IPS-18a (cell line): ENCODE results near the gene BPHL.
"Not testable (repeated sequence)": the region's sequence is repeated elsewhere in the genome, so short reads cannot be mapped to it uniquely, and the experiment has no call there.

Source experiments
- H3K27ac ChIP-seq: one replicate; pipeline ENCODE4 v1.5.1; 2013; ENCODE audit warnings: low read length
- H3K27me3 ChIP-seq: one replicate; pipeline ENCODE4 v1.6.1; 2013; ENCODE audit warnings: mild to moderate bottlenecking, low read length; ENCODE audit not compliant: control insufficient read depth, insufficient read depth
- H3K36me3 ChIP-seq: one replicate; pipeline ENCODE4 v1.6.1; 2013; ENCODE audit warnings: low read depth, low read length; ENCODE audit not compliant: control insufficient read depth
- H3K4me1 ChIP-seq: one replicate; pipeline ENCODE4 v1.6.1; 2013; ENCODE audit warnings: low read depth, low read length; ENCODE audit not compliant: control insufficient read depth
- H3K4me3 ChIP-seq: one replicate; pipeline ENCODE4 v1.5.1; 2013; ENCODE audit warnings: low read length
- H3K9ac ChIP-seq: one replicate; pipeline ENCODE4 v1.6.1; 2013; ENCODE audit warnings: mild to moderate bottlenecking, low read length, moderate library complexity
- H3K9me3 ChIP-seq: one replicate; pipeline ENCODE4 v1.6.1; 2013; ENCODE audit warnings: low read depth, low read length; ENCODE audit not compliant: control insufficient read depth

The BPHL gene

GRCh38 chr6:3140201-3140600, 21.7 kb downstream of the BPHL start:
- Histone ChIP-seq H3K4me3 (no peak overlapping the region), H3K9ac (no peak overlapping the region), H3K4me1 (peaks cover 3% of the 10 kb centered on the region), H3K9me3 (no peaks in the 10 kb centered on the region), H3K36me3 (peaks cover 58% of the 10 kb centered on the region), H3K27me3 (no peaks in the 10 kb centered on the region), H3K27ac (no peak overlapping the region)

- Histone ChIP-seq H3K9me3 (no peaks in the 10 kb centered on the region), H3K4me1 (no peaks in the 10 kb centered on the region), H3K36me3 (peaks cover 43% of the 10 kb centered on the region), H3K9ac (no peak overlapping the region), H3K27ac (no peak overlapping the region), H3K27me3 (no peaks in the 10 kb centered on the region), H3K4me3 (no peak overlapping the region)
Measured at GRCh38 chr6:3142536-3142935, 24.0 kb downstream of the BPHL start.

GRCh38 chr6:3143158-3143557, 24.6 kb downstream of the BPHL start:
- no peaks in the 10 kb centered on the region for H3K4me1 ChIP-seq
- H3K9ac ChIP-seq: no peak overlapping the region
- no peaks in the 10 kb centered on the region for H3K9me3 ChIP-seq
- no peak overlapping the region for H3K4me3 ChIP-seq
- peaks cover 43% of the 10 kb centered on the region for H3K36me3 ChIP-seq
- no peak overlapping the region for H3K27ac ChIP-seq
- no peaks in the 10 kb centered on the region for H3K27me3 ChIP-seq

GRCh38 chr6:3144571-3144970, 26.1 kb downstream of the BPHL start:
- Histone ChIP-seq H3K36me3 (peaks cover 30% of the 10 kb centered on the region), H3K4me1 (no peaks in the 10 kb centered on the region), H3K9me3 (no peaks in the 10 kb centered on the region), H3K27me3 (no peaks in the 10 kb centered on the region), H3K9ac (no peak overlapping the region), H3K4me3 (no peak overlapping the region), H3K27ac (no peak overlapping the region)

- no peak overlapping the region for H3K9ac ChIP-seq
- H3K36me3 ChIP-seq: peaks cover 28% of the 10 kb centered on the region
- no peak overlapping the region for H3K4me3 ChIP-seq
Measured at GRCh38 chr6:3147914-3148757, 29.6 kb downstream of the BPHL start.

GRCh38 chr6:3151691-3152090, 33.2 kb downstream of the BPHL start:
- H3K27ac ChIP-seq: no peak overlapping the region
- H3K27me3 ChIP-seq: no peaks in the 10 kb centered on the region
- no peak overlapping the region for H3K9ac ChIP-seq
- peaks cover 41% of the 10 kb centered on the region for H3K36me3 ChIP-seq
- H3K9me3 ChIP-seq: no peaks in the 10 kb centered on the region
- no peak overlapping the region for H3K4me3 ChIP-seq
- no peaks in the 10 kb centered on the region for H3K4me1 ChIP-seq

More at GRCh38 chr6:3147914-3148757, 29.6 kb downstream of the BPHL start:
- no peaks in the 10 kb centered on the region for H3K9me3 ChIP-seq
- H3K27me3 ChIP-seq: no peaks in the 10 kb centered on the region
- H3K27ac ChIP-seq: no peak overlapping the region
- no peaks in the 10 kb centered on the region for H3K4me1 ChIP-seq

GRCh38 chr6:3152689-3153088, 34.2 kb downstream of the BPHL start:
- Histone ChIP-seq H3K27me3 (no peaks in the 10 kb centered on the region), H3K4me3 (no peak overlapping the region), H3K36me3 (peaks cover 39% of the 10 kb centered on the region), H3K9ac (no peak overlapping the region), H3K4me1 (no peaks in the 10 kb centered on the region), H3K27ac (no peak overlapping the region), H3K9me3 (no peaks in the 10 kb centered on the region)

GRCh38 chr6:3155416-3155815, 36.9 kb downstream of the BPHL start:
- not testable (repeated sequence) for H3K27ac ChIP-seq, H3K27me3 ChIP-seq, H3K9me3 ChIP-seq, H3K9ac ChIP-seq
- Histone ChIP-seq H3K36me3 (peaks cover 29% of the 10 kb centered on the region), H3K4me1 (peaks cover 21% of the 10 kb centered on the region), H3K4me3 (peak overlapping the region; percentile 89)

GRCh38 chr6:3156184-3157130, 37.9 kb downstream of the BPHL start:
- not testable (repeated sequence) for H3K9me3 ChIP-seq, H3K27ac ChIP-seq, H3K27me3 ChIP-seq
- Histone ChIP-seq H3K4me3 (peak overlapping the region; percentile 89), H3K36me3 (peaks cover 29% of the 10 kb centered on the region), H3K9ac (peak overlapping the region; percentile 56), H3K4me1 (peaks cover 25% of the 10 kb centered on the region)

- no peaks in the 10 kb centered on the region for H3K27me3 ChIP-seq
- H3K27ac ChIP-seq: peak within 1 kb of the TSS; percentile 47
- peak within 1 kb of the TSS; percentile 89 for H3K4me3 ChIP-seq
Measured at GRCh38 chr6:3157131-3157933, 38.8 kb downstream of the BPHL start, which contains the start of gene TUBB2A. TUBB2A (minus strand) TSS chr6:3157544; CDS start chr6:3157463, 81 bp downstream.

More at GRCh38 chr6:3157131-3157933, 38.8 kb downstream of the BPHL start, which contains the start of gene TUBB2A:
- peak within 1 kb of the TSS; percentile 56 for H3K9ac ChIP-seq
- H3K4me1 ChIP-seq: peaks cover 31% of the 10 kb centered on the region
- no peaks in the 10 kb centered on the region for H3K9me3 ChIP-seq
- H3K36me3 ChIP-seq: peaks cover 25% of the 10 kb centered on the region
